Muscle layer of duodenum (tissue), 2 donors: ENCODE data around the gene VDAC1.

Experiments
- H3K27ac ChIP-seq: one replicate; pipeline ENCODE4 v1.7.0; 2013; ENCODE audit warnings: mild to moderate bottlenecking, low read length
- H3K27me3 ChIP-seq: one replicate; pipeline ENCODE4 v1.7.0; 2013; ENCODE audit warnings: low read depth, mild to moderate bottlenecking, control low read depth, low read length
- H3K36me3 ChIP-seq, 2 donors: one replicate each; pipeline ENCODE4 v1.7.0; 2013; ENCODE audit warnings: low read length in 2 of 2, control low read depth in 1 of 2, mild to moderate bottlenecking in 1 of 2; ENCODE audit not compliant: insufficient read depth in 2 of 2, control insufficient read depth in 1 of 2
- H3K4me1 ChIP-seq, 2 donors: one replicate each; pipeline ENCODE4 v1.7.0; 2013; ENCODE audit warnings: low read length in 2 of 2, mild to moderate bottlenecking in 2 of 2, control low read depth in 1 of 2, moderate library complexity in 1 of 2; ENCODE audit not compliant: insufficient read depth in 2 of 2, control insufficient read depth in 1 of 2
- H3K4me3 ChIP-seq, 2 donors: one replicate each; pipeline ENCODE4 v1.7.0; 2013; ENCODE audit warnings: low read length in 2 of 2, low read depth in 1 of 2, mild to moderate bottlenecking in 1 of 2
- H3K9me3 ChIP-seq, 2 donors: one replicate each; pipeline ENCODE4 v1.7.0; 2013; ENCODE audit warnings: low read length in 2 of 2, control low read depth in 1 of 2, mild to moderate bottlenecking in 1 of 2; ENCODE audit not compliant: control insufficient read depth in 1 of 2
- donor health status: healthy.

The VDAC1 gene

GRCh38 chr5:134001938-134002731 is 2.6 kb downstream of the VDAC1 start:
- Histone ChIP-seq H3K36me3 (peaks cover 2 to 17% of the 10 kb centered on the region in 2 donors), H3K27me3 (no peaks in the 10 kb centered on the region), H3K9me3 (no peaks in the 10 kb centered on the region), H3K4me1 (peaks cover 18 to 44% of the 10 kb centered on the region in 2 donors), H3K4me3 (peak overlapping the region; percentile 68 to 80), H3K27ac (peak overlapping the region; percentile 5)

- H3K27ac ChIP-seq: peak overlapping the region; percentile 76
- peaks cover 2 to 17% of the 10 kb centered on the region in 2 donors for H3K36me3 ChIP-seq
- peaks cover 28 to 47% of the 10 kb centered on the region in 2 donors for H3K4me1 ChIP-seq
- no peak overlapping the region for H3K4me3 ChIP-seq
- no peaks in the 10 kb centered on the region for H3K9me3 ChIP-seq
- no peaks in the 10 kb centered on the region for H3K27me3 ChIP-seq
Measured at GRCh38 chr5:134000696-134001453, 3.9 kb downstream of the VDAC1 start.

DNA sequence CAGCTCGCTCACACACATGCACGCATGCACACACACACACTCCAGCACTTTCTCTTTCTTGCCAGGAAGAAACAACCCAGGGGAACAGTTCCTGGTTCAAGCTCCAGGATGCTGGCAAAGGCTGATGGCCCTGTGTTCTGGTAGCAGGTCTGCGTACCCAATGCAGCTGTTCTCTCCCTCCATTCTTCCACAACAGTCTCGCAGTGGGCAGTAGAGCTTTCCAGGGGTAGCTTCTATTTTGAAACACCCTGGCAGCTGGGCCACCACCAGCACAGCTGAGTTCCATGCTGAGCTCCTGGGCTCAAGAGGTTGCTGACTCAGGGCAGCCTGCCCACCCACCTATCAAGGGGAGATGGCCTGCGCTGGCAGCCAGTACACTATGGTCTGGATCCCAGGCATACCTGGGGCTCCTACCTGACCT is 4.7 kb downstream of the VDAC1 start:
- H3K4me1 ChIP-seq: peaks cover 34 to 51% of the 10 kb centered on the region in 2 donors
- H3K27ac ChIP-seq: peak overlapping the region; percentile 76
- H3K9me3 ChIP-seq: no peaks in the 10 kb centered on the region
- no peaks in the 10 kb centered on the region for H3K27me3 ChIP-seq
- peaks cover 2 to 12% of the 10 kb centered on the region in 2 donors for H3K36me3 ChIP-seq
- H3K4me3 ChIP-seq: no peak overlapping the region

- peaks cover 44 to 64% of the 10 kb centered on the region in 2 donors for H3K4me1 ChIP-seq
- no peaks in the 10 kb centered on the region for H3K27me3 ChIP-seq
- H3K9me3 ChIP-seq: no peaks in the 10 kb centered on the region
- H3K4me3 ChIP-seq: no peak overlapping the region
- H3K36me3 ChIP-seq: peaks cover 2% of the 10 kb centered on the region in 2 donors
- no peak overlapping the region for H3K27ac ChIP-seq
Measured at GRCh38 chr5:133998807-133999206, 6.0 kb downstream of the VDAC1 start.

- H3K27me3 ChIP-seq: no peaks in the 10 kb centered on the region
- peaks cover 0 to 2% of the 10 kb centered on the region in 2 donors for H3K36me3 ChIP-seq
- peaks cover 44 to 66% of the 10 kb centered on the region in 2 donors for H3K4me1 ChIP-seq
- H3K27ac ChIP-seq: no peak overlapping the region
- H3K9me3 ChIP-seq: no peaks in the 10 kb centered on the region
- no peak overlapping the region for H3K4me3 ChIP-seq
Measured at GRCh38 chr5:133998042-133998441, 6.7 kb downstream of the VDAC1 start.

DNA sequence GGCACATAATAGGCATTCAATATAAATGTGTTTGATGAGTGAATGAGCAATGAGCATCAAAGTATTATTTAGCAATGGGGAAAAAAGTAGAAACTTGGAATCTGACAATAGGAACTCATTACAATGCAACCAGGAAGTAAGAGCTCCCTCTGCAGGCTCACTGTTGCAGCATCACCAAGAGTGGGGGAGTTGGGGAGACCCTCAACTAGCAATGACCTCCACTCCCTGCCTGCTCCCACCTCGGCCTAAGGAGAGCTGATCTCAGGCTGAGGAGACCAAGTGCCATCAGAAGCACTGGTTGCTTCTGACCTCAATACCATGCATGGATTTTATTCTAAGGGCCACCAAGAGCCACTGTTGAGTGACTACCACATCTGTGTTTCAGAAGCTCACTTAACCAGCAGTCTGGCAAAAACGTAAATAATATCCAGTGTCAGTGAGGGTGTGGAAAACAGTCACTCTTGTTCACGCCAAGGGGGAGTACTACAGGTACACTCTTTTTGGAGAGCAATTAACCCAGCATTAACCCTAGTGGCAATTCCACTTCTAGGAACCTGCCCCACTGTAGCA is 8.0 kb downstream of the VDAC1 start:
- Histone ChIP-seq H3K4me3 (no peak overlapping the region), H3K27me3 (no peaks in the 10 kb centered on the region), H3K36me3 (peaks cover 0 to 2% of the 10 kb centered on the region in 2 donors), H3K9me3 (no peaks in the 10 kb centered on the region), H3K4me1 (peaks cover 35 to 63% of the 10 kb centered on the region in 2 donors), H3K27ac (no peak overlapping the region)

- H3K36me3 ChIP-seq: peaks cover 0 to 5% of the 10 kb centered on the region in 2 donors
- no peak overlapping the region for H3K27ac ChIP-seq
- no peaks in the 10 kb centered on the region for H3K27me3 ChIP-seq
- no peaks in the 10 kb centered on the region for H3K9me3 ChIP-seq
- H3K4me1 ChIP-seq: peaks cover 33 to 57% of the 10 kb centered on the region in 2 donors
- peak overlapping the region in 1 of 2 donors; percentile 1 for H3K4me3 ChIP-seq
Measured at GRCh38 chr5:133995883-133996563, 8.8 kb downstream of the VDAC1 start.

GRCh38 chr5:133995341-133995740 is 9.4 kb downstream of the VDAC1 start:
- Histone ChIP-seq H3K4me1 (peaks cover 31 to 50% of the 10 kb centered on the region in 2 donors), H3K27ac (no peak overlapping the region)

GRCh38 chr5:133994990-133995333 is 9.8 kb downstream of the VDAC1 start:
- Histone ChIP-seq H3K36me3 (peaks cover 9 to 15% of the 10 kb centered on the region in 2 donors), H3K27ac (no peak overlapping the region), H3K4me3 (peak overlapping the region; percentile 1 to 3), H3K27me3 (no peaks in the 10 kb centered on the region), H3K9me3 (no peaks in the 10 kb centered on the region), H3K4me1 (peaks cover 31 to 46% of the 10 kb centered on the region in 2 donors)

More at GRCh38 chr5:133995341-133995740, 9.4 kb downstream of the VDAC1 start:
- Histone ChIP-seq H3K4me3 (peak overlapping the region in 1 of 2 donors; percentile 1), H3K27me3 (no peaks in the 10 kb centered on the region), H3K9me3 (no peaks in the 10 kb centered on the region), H3K36me3 (peaks cover 5 to 11% of the 10 kb centered on the region in 2 donors)

GRCh38 chr5:133994297-133994989 is 10.3 kb downstream of the VDAC1 start:
- Histone ChIP-seq H3K27me3 (no peaks in the 10 kb centered on the region), H3K4me1 (peaks cover 31 to 45% of the 10 kb centered on the region in 2 donors), H3K9me3 (no peaks in the 10 kb centered on the region), H3K4me3 (peak overlapping the region in 1 of 2 donors; percentile 1), H3K27ac (no peak overlapping the region), H3K36me3 (peaks cover 14 to 17% of the 10 kb centered on the region in 2 donors)
